Keratinocyte (primary cell): ENCODE data around the gene CFAP410.

Source experiments
- CTCF ChIP-seq, 3 experiments: IDR thresholded peaks in 1 of 3; conservative IDR thresholded peaks in 1 of 3; optimal IDR thresholded peaks in 1 of 3; 2 replicates in 2 of 3; 3 replicates in 1 of 3; pipeline versions ENCODE3 to v1.5.1; 2011; ENCODE audit warnings: low read length in 3 of 3, mild to moderate bottlenecking in 3 of 3, moderate library complexity in 2 of 3, control low read depth in 1 of 3, inconsistent platforms in 1 of 3; ENCODE audit not compliant: insufficient read depth in 2 of 3; ENCODE audit errors: extremely low read depth in 1 of 3
- EZH2 ChIP-seq: IDR thresholded peaks from one replicate; pipeline ENCODE4 v1.6.1; 2012; ENCODE audit warnings: inconsistent platforms, mild to moderate bottlenecking, low read length, moderate library complexity

- TF ChIP-seq CTCF (optimal IDR thresholded peaks at IDR 0.05 in 1 of 3, IDR thresholded peaks at IDR 0.05 in 1 of 3, conservative IDR thresholded peaks at IDR 0.05 in 1 of 3; ENCODE audit: extremely low read depth in 1 of 3, insufficient read depth in 2 of 3, low read length in 3 of 3) (no peak), EZH2 (no peak)
Measured at GRCh38 chr21:44314561-44314960, 24.6 kb downstream of the CFAP410 start.
